ENCODE results near the gene PEF1.

GRCh38 chr1:31620631-31621497 lies 23.8 kb downstream of the PEF1 start:
- TF ChIP-seq CTCF (conservative IDR thresholded peaks at IDR 0.05; ENCODE audit: low read length): no peak
- TF ChIP-seq EZH2phosphoT487 (IDR thresholded peaks at IDR 0.05; ENCODE audit: borderline replicate concordance, low read depth, low read length): no peak

All from OCI-LY7 (cell line).